Measurements from ENCODE around the gene DNM1.

DNM1 gene

DNA sequence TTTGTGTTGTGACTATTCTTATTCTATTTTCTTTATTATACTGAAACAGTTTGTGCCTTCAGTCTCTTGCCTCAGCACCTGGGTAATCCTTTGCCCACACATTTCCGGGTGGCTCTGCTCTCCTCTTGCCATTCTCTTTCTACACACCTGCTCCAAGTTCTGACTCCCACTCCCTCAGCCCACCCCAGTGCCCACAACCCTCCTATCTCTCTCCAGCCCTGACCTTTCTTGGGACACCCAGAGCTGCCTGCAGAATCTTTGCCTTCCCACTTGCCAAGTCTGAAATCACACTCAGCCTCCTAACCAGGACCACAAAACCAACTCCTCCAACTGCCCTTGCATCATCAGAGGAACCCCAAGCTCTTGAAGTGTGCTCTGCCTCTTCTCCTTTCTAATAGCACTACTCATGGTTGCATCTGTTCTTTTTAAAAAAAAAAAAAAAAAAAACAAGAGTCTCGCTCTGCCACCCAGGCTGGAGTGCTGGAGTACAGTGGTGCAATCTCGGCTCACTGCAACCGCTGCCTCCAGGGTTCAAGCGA lies 77.0 kb downstream of the DNM1 start:
- no peak for DNase-seq

DNA sequence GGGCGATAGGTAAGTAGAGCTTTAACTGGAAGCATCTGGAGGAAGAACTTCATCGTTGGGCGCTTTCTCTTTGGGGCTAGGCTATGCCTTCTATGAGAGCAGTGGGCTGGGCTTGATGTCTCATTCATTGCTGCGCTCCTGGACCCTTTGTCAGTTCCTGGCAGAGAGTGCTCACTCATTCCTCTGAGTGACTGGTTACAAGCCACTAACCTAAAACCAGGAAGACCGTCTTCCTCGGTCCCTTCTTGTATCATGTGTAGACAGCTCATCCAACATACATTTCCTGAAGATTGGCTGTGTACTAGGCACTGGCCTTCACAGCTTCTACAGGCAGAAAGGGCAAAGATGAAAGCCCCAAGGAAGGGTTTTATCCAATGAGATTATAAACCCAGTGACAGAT lies 79.3 kb downstream of the DNM1 start:
- peak; percentile 85 for DNase-seq

GRCh38 chr9:128285033-128285784 lies 82.0 kb downstream of the DNM1 start:
- DNase-seq = no peak

DNA sequence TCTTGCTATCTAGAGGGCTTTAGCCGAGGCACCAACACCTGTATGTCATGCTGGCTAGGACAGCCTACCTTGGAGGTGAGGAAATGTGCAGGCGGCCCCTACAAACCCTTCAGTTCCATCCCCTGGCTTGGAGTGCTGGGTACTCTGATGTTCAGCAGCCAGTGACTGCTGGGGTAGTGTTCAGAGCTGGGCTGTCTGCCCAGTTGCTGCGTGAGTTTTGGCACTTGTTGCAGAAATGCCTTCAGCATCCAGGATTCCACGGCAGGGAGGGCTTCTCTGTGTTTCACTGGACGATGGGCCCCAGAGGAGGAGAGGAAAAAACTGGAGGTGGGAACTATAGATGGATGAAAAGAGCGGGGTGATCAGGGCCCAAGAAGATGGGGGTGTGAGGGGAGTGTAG lies 83.3 kb downstream of the DNM1 start:
- DNase-seq = peak; percentile 22

DNA sequence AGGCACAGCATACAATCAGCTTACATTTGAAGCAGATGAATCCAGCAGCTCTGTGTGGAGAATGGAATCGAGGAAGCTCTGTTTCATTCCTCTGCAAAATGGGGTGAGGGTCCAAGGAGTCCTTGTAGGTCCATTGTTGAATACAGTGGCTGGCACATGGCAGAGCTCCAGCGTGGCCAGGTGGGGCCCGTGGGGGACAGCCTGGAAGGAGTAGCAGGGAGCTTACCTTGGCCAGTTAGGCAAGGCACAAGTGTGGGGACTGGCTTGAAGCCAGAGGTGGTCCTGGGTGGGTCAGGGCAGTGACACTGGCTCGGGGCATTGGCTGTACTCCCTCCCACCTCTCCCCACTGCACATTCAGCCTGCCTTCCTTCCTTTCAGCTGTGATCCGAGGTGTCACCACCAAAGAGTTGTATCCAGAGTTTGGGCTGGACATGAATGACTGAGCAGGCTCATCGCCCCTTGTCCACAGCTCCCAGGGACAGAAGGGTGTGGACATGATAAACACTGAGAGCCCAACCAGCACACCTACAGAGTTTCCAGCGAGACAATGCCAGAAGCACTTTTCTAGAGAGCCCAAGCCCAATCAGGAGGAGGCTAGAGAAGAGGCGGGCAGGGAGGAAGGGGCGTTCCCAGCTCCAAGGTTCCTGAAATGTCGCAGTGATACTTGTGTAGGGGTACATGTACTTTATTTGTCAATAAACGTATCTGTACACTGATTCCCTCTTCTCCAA lies 85.3 kb downstream of the DNM1 start:
- no peak for DNase-seq

DNA sequence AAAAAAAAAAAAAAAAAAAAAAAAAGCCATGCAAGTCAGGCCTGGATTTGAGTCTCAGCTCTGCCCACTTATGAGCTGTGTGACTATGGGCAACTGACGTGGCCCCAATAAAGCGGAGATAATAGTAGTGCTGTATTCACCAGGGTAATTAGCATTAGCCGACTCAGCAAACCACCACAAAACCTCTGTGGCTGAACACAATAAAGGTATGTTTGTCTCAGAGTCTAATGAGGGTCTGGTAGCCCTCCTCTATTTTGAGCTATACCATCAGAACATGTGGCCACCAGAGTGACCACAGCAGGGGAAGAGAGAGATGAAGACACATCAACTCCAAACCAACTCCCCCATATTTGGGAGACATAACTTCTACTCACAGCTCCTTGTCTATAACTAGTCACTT lies 88.8 kb downstream of the DNM1 start:
- no peak for DNase-seq

- no peak for DNase-seq
Measured at GRCh38 chr9:128293091-128293490, 89.9 kb downstream of the DNM1 start.

GRCh38 chr9:128294142-128294541 lies 91.0 kb downstream of the DNM1 start:
- no peak for DNase-seq

- no peak for DNase-seq
Measured at GRCh38 chr9:128296340-128297220, 93.4 kb downstream of the DNM1 start.

- DNase-seq = no peak
Measured at GRCh38 chr9:128297221-128297773, 94.1 kb downstream of the DNM1 start.

DNA sequence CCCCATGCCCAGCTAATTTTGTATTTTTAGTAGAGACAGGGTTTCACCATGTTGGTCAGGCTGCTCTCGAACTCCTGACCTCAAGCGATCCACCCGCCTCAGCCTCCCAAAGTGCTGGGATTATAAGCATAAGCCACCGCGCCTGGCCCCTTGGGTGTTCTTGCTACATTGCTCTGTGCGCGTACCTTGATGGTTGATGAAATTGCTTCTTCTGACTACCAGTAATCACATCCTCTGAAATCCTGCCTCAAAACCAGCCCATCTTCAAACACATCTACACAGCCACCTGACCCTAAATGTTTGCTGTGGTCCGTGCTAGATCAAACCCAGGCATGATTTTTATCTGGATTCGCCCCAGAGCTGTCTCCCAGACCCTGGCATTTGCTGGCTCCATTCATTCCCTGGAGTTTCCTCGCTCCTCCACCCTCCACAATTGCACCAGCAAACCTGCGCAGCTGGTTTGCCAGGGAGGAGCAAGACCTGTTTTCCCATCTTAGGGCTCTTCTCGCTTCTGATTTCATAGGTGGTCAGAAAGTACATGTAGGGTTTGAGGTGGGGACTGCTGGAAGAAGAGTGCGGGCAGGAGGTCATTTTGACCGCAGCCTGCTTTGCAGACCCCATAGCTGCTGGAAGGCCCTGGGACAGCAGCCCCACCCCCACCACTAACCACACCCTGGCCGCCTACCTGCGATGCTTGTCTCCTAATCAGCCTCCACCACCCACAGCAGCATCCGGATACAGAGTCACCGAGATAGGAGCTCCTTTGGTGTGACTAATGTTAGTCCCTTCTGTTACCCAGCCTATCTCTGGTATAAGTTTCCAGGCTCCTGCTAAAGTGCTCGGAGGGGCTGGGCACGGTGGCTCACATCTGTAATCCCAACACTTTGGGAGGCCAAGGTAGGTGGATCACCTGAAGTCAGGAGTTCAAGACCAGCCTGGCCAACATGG lies 95.6 kb downstream of the DNM1 start:
- no peak for DNase-seq

GRCh38 chr9:128304136-128304970 lies 101.2 kb downstream of the DNM1 start:
- peak; percentile 9 for DNase-seq
